ENCODE data around the gene SCUBE1.

SCUBE1 gene

DNA sequence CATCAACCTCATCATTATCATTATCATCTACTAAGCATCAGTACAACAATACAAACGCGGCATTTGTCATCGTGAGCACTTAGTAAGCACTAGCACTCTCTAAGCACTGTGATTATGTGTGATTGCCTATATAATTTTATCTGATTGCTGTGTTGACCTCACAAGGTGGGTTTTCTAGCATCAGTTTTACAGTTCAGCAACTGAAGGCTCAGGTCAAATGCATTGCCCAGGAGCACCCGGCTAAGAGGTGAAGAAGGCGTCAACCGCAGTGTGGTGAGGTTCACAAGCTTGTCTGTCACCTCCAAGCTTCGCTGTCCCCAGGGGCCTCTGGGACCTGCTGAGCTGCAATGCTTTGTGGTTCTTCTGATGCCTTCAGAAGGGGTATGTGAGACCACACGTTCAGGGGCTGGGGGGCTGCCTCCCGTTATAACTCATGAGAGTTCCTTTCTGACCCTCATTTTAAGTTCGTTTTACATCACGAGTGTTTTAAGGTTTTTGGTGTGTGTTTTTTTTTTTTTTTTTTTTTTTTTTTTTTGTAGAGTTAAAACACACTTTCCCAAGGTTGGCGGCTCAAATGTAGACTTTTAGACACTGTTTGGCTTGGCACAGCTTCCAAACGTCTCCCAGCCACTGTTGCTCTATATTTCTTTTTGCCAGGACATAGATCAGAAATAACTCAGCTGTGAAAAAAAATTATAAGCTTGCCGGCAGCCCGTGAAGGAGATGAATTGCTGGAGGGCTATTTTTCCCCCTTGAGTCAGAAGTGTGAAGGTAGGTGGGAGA lies 33.8 kb upstream of the SCUBE1 start:
- no peak for TF ChIP-seq REST (IDR thresholded peaks at IDR 0.05; ENCODE audit: low read depth)
- TF ChIP-seq TEAD4 (IDR thresholded peaks at IDR 0.05), result no peak
- TF ChIP-seq YY1 (IDR thresholded peaks at IDR 0.05; ENCODE audit: low read depth), result no peak
- no peak for TF ChIP-seq CEBPB (IDR thresholded peaks at IDR 0.05)
- TF ChIP-seq EGR1 (IDR thresholded peaks at IDR 0.05), result no peak
- TF ChIP-seq ZBTB7A (IDR thresholded peaks at IDR 0.05; ENCODE audit: low read depth), result no peak
- no peak for TF ChIP-seq EP300 (IDR thresholded peaks at IDR 0.05; ENCODE audit: borderline replicate concordance)
- TF ChIP-seq TCF12 (IDR thresholded peaks at IDR 0.05; ENCODE audit: low read depth), result no peak
- no peak for TF ChIP-seq FOXM1 (IDR thresholded peaks at IDR 0.05; ENCODE audit: borderline replicate concordance, low read depth)
- no peak for TF ChIP-seq USF1 (IDR thresholded peaks at IDR 0.05)
- TF ChIP-seq CREB1 (IDR thresholded peaks at IDR 0.05; ENCODE audit: low read depth), result no peak
- TF ChIP-seq TAF1 (IDR thresholded peaks at IDR 0.05; ENCODE audit: low read depth), result no peak
- no peak for TF ChIP-seq NFIC (IDR thresholded peaks at IDR 0.05)
- no peak for TF ChIP-seq MAX (IDR thresholded peaks at IDR 0.05)
- no peak for TF ChIP-seq RAD21 (IDR thresholded peaks at IDR 0.05; ENCODE audit: low read depth)

DNA sequence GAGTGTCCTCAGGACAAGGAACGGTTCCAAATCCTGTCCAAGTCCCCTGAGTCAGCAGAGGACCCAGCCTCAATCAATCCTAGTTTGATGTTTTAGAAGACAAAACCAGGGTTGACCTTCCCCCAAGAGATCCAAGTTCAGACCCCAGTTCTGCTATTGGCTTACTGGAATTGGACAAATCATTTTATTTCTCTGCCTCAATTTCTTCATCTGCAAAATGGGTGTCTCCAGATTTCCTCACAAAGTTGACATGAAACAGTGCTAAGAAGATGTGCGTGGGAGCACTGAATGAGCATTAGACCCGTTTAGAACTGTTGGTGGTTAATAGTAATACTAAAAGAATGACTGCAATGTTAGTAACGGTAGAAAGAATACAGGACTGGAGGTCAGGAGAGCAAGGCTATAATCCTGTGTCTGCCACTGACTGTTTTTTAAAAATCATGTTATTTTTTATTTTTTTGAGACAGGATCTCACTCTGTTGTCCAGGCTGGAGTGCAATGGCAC lies 32.8 kb upstream of the SCUBE1 start:
- TF ChIP-seq TAF1 (IDR thresholded peaks at IDR 0.05; ENCODE audit: low read depth) (no peak), REST (IDR thresholded peaks at IDR 0.05; ENCODE audit: low read depth) (no peak), FOXM1 (IDR thresholded peaks at IDR 0.05; ENCODE audit: borderline replicate concordance, low read depth) (no peak), CEBPB (IDR thresholded peaks at IDR 0.05) (no peak), EGR1 (IDR thresholded peaks at IDR 0.05) (no peak), YY1 (IDR thresholded peaks at IDR 0.05; ENCODE audit: low read depth) (no peak), ZBTB7A (IDR thresholded peaks at IDR 0.05; ENCODE audit: low read depth) (no peak), CREB1 (IDR thresholded peaks at IDR 0.05; ENCODE audit: low read depth) (no peak), RAD21 (IDR thresholded peaks at IDR 0.05; ENCODE audit: low read depth) (no peak), USF1 (IDR thresholded peaks at IDR 0.05) (no peak), TEAD4 (IDR thresholded peaks at IDR 0.05) (no peak), NFIC (IDR thresholded peaks at IDR 0.05) (no peak)

DNA sequence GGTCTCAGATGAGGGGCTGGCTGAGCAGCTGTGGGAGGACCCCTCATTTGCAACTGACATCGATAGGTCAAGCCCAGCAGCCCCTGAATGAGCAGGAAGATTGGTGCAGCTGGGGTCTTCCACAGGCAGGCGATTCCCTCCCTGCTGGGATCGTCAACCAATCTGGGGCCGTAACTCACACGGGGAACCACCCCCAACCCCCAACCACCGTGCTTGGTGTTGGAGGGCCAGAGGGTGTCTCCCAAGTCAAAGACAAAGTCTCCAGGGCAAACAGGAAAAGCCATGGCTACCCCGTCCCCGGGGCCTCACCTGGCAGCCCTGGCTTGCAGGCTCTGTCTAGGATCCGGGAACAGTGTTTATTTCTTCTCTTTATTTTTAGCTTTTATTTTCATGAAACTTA lies 26.9 kb upstream of the SCUBE1 start:
- TF ChIP-seq CEBPB (IDR thresholded peaks at IDR 0.05) (no peak), CREB1 (IDR thresholded peaks at IDR 0.05; ENCODE audit: low read depth) (no peak), REST (IDR thresholded peaks at IDR 0.05; ENCODE audit: low read depth) (no peak), ZBTB7A (IDR thresholded peaks at IDR 0.05; ENCODE audit: low read depth) (no peak), EGR1 (IDR thresholded peaks at IDR 0.05) (no peak), TCF12 (IDR thresholded peaks at IDR 0.05; ENCODE audit: low read depth) (no peak), USF1 (IDR thresholded peaks at IDR 0.05) (no peak), FOXM1 (IDR thresholded peaks at IDR 0.05; ENCODE audit: borderline replicate concordance, low read depth) (no peak)
